ENCODE results near the gene ISLR. TPM values are rescaled to one million over a fixed set of nuclear protein-coding genes. Genes with fewer than 3 reads are reported as not detected.

ISLR gene
- total and polyA plus RNA-seq, 2 experiments from 2014 or later, result 0.55 TPM; not detected in 1

DNA sequence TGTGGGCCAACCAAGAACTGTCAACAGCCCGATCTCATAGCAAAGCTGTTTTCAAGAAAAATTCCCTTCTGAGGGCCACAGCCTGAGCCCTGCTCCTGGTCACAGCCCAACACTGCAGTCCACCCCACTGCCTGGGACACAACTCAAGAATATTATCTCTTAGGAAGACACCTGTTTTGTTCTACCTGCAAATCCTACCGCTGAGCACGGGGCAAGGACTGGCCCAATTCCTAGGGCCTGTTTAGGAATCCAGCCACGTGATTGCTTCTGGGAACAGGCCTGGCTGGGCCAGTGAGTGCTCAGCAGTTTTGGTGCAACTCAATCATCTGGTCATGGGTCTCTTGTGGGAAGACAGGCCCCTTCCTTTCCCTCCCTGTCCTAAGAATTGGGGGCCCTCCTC, 34.9 kb upstream of the ISLR start:
- no peaks in the 10 kb centered on the region for H4K20me1 ChIP-seq (replicated peaks; ENCODE audit: insufficient read depth)
- Mint-ChIP-seq H3K27ac (no peak overlapping the region), H3K9me3 (no peaks in the 10 kb centered on the region; the same call in 2 of the 3 replicates), H3K4me1 (peaks cover 57% of the 10 kb centered on the region), H3K36me3 (ENCODE audit: low read depth) (no peaks in the 10 kb centered on the region; the same call in 2 of the 3 replicates), H3K27me3 (ENCODE audit: insufficient read depth, low read depth, poor library complexity) (peaks cover 58% of the 10 kb centered on the region), H3K4me3 (no peak overlapping the region)
- ATAC-seq (no peak), DNase-seq (ENCODE audit: low spot score) (no peak)
- H3K9me2 ChIP-seq (ENCODE audit: insufficient read depth), result no peaks in the 10 kb centered on the region
- TF ChIP-seq EZH2phosphoT487 (IDR thresholded peaks at IDR 0.05; ENCODE audit: unreplicated experiment) (no peak), ZNF331 (CRISPR knock-in tag; IDR thresholded peaks at IDR 0.05; ENCODE audit: low read depth) (no peak), JUNB (IDR thresholded peaks at IDR 0.05; ENCODE audit: unreplicated experiment) (no peak), EZH2 (IDR thresholded peaks at IDR 0.05; ENCODE audit: low read depth, unreplicated experiment) (no peak), POLR2AphosphoS5 (IDR thresholded peaks at IDR 0.05; ENCODE audit: low read depth) (no peak), ZNF114 (CRISPR knock-in tag; IDR thresholded peaks at IDR 0.05) (no peak)
- TF ChIP-seq, protein P1, sequence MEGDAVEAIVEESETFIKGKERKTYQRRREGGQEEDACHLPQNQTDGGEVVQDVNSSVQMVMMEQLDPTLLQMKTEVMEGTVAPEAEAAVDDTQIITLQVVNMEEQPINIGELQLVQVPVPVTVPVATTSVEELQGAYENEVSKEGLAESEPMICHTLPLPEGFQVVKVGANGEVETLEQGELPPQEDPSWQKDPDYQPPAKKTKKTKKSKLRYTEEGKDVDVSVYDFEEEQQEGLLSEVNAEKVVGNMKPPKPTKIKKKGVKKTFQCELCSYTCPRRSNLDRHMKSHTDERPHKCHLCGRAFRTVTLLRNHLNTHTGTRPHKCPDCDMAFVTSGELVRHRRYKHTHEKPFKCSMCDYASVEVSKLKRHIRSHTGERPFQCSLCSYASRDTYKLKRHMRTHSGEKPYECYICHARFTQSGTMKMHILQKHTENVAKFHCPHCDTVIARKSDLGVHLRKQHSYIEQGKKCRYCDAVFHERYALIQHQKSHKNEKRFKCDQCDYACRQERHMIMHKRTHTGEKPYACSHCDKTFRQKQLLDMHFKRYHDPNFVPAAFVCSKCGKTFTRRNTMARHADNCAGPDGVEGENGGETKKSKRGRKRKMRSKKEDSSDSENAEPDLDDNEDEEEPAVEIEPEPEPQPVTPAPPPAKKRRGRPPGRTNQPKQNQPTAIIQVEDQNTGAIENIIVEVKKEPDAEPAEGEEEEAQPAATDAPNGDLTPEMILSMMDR (conservative IDR thresholded peaks at IDR 0.05; ENCODE audit: low read depth in 2 of 2), result no peak
- TF ChIP-seq, protein P2, sequence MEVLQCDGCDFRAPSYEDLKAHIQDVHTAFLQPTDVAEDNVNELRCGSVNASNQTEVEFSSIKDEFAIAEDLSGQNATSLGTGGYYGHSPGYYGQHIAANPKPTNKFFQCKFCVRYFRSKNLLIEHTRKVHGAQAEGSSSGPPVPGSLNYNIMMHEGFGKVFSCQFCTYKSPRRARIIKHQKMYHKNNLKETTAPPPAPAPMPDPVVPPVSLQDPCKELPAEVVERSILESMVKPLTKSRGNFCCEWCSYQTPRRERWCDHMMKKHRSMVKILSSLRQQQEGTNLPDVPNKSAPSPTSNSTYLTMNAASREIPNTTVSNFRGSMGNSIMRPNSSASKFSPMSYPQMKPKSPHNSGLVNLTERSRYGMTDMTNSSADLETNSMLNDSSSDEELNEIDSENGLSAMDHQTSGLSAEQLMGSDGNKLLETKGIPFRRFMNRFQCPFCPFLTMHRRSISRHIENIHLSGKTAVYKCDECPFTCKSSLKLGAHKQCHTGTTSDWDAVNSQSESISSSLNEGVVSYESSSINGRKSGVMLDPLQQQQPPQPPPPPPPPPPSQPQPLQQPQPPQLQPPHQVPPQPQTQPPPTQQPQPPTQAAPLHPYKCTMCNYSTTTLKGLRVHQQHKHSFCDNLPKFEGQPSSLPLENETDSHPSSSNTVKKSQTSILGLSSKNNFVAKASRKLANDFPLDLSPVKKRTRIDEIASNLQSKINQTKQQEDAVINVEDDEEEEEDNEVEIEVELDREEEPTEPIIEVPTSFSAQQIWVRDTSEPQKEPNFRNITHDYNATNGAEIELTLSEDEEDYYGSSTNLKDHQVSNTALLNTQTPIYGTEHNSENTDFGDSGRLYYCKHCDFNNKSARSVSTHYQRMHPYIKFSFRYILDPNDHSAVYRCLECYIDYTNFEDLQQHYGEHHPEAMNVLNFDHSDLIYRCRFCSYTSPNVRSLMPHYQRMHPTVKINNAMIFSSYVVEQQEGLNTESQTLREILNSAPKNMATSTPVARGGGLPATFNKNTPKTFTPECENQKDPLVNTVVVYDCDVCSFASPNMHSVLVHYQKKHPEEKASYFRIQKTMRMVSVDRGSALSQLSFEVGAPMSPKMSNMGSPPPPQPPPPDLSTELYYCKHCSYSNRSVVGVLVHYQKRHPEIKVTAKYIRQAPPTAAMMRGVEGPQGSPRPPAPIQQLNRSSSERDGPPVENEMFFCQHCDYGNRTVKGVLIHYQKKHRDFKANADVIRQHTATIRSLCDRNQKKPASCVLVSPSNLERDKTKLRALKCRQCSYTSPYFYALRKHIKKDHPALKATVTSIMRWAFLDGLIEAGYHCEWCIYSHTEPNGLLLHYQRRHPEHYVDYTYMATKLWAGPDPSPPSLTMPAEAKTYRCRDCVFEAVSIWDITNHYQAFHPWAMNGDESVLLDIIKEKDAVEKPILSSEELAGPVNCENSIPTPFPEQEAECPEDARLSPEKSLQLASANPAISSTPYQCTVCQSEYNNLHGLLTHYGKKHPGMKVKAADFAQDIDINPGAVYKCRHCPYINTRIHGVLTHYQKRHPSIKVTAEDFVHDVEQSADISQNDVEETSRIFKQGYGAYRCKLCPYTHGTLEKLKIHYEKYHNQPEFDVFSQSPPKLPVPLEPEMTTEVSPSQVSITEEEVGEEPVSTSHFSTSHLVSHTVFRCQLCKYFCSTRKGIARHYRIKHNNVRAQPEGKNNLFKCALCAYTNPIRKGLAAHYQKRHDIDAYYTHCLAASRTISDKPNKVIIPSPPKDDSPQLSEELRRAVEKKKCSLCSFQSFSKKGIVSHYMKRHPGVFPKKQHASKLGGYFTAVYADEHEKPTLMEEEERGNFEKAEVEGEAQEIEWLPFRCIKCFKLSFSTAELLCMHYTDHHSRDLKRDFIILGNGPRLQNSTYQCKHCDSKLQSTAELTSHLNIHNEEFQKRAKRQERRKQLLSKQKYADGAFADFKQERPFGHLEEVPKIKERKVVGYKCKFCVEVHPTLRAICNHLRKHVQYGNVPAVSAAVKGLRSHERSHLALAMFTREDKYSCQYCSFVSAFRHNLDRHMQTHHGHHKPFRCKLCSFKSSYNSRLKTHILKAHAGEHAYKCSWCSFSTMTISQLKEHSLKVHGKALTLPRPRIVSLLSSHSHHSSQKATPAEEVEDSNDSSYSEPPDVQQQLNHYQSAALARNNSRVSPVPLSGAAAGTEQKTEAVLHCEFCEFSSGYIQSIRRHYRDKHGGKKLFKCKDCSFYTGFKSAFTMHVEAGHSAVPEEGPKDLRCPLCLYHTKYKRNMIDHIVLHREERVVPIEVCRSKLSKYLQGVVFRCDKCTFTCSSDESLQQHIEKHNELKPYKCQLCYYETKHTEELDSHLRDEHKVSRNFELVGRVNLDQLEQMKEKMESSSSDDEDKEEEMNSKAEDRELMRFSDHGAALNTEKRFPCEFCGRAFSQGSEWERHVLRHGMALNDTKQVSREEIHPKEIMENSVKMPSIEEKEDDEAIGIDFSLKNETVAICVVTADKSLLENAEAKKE (CRISPR knock-in tag; IDR thresholded peaks at IDR 0.05), result no peak
- H3K27me3 ChIP-seq (ENCODE audit: insufficient read depth), result peaks cover 59% of the 10 kb centered on the region
- H3K79me2 ChIP-seq (replicated peaks; ENCODE audit: insufficient read depth), result no peaks in the 10 kb centered on the region
- no peaks in the 10 kb centered on the region for H3K36me3 ChIP-seq (ENCODE audit: insufficient read depth)
- peaks cover 55% of the 10 kb centered on the region for H3K4me1 ChIP-seq (ENCODE audit: insufficient read depth)
- H3K4me3 ChIP-seq, result no peak overlapping the region
- no peak overlapping the region for H3K4me2 ChIP-seq
- peaks cover 6% of the 10 kb centered on the region; the same call in 1 of the 2 replicates for H3F3A ChIP-seq (replicated peaks; ENCODE audit: low read depth)
- no peak overlapping the region for H2AFZ ChIP-seq
- no peak overlapping the region for H3K27ac ChIP-seq (ENCODE audit: low read depth)

All from GM23338 (cell line).